Mammary epithelial cell (primary cell): Measurements from ENCODE around the gene DAD1.

Experiments used
- CTCF ChIP-seq, 2 donors: IDR thresholded peaks in 1 of 2; conservative IDR thresholded peaks in 1 of 2; 2 replicates each; pipeline ENCODE4 v1.5.1; 2011 to 2012; ENCODE audit warnings: inconsistent platforms in 2 of 2, low read length in 2 of 2, mild to moderate bottlenecking in 2 of 2, control low read depth in 1 of 2, low read depth in 1 of 2; ENCODE audit not compliant: insufficient read depth in 1 of 2; ENCODE audit errors: extremely low read depth in 1 of 2
- EZH2 ChIP-seq: IDR thresholded peaks from 2 replicates; pipeline ENCODE4 v1.6.1; 2012; ENCODE audit warnings: low read length, inconsistent platforms, borderline replicate concordance

GRCh38 chr14:22524784-22525161, 64.3 kb downstream of the DAD1 start:
- TF ChIP-seq CTCF (conservative IDR thresholded peaks at IDR 0.05 in 1 of 2, IDR thresholded peaks at IDR 0.05 in 1 of 2; ENCODE audit: extremely low read depth in 1 of 2, insufficient read depth in 1 of 2, low read depth in 1 of 2, low read length in 2 of 2) (no peak), EZH2 (no peak)
